Prostate gland (tissue), 2 donors: Measurements from ENCODE around the gene ZAP70.

ENCODE experiments used
- POLR2A ChIP-seq: fragments of 450-650 bp; IDR thresholded peaks from one replicate; pipeline ENCODE4 v1.6.1; 2016; ENCODE audit warnings: antibody characterized with exemption, mild to moderate bottlenecking
- TF ChIP-seq, protein P1 (sequence below), 4 experiments: fragments of 200-600 bp in 2 of 4; fragments of 450-650 bp in 2 of 4; sonication (generic) in 2 of 4; IDR thresholded peaks; 1 replicate in 3 of 4; 2 replicates in 1 of 4; pipeline ENCODE4 v1.5.1; 2016 to 2019; ENCODE audit warnings: antibody characterized with exemption in 4 of 4, mild to moderate bottlenecking in 2 of 4, moderate library complexity in 2 of 4

DNA sequence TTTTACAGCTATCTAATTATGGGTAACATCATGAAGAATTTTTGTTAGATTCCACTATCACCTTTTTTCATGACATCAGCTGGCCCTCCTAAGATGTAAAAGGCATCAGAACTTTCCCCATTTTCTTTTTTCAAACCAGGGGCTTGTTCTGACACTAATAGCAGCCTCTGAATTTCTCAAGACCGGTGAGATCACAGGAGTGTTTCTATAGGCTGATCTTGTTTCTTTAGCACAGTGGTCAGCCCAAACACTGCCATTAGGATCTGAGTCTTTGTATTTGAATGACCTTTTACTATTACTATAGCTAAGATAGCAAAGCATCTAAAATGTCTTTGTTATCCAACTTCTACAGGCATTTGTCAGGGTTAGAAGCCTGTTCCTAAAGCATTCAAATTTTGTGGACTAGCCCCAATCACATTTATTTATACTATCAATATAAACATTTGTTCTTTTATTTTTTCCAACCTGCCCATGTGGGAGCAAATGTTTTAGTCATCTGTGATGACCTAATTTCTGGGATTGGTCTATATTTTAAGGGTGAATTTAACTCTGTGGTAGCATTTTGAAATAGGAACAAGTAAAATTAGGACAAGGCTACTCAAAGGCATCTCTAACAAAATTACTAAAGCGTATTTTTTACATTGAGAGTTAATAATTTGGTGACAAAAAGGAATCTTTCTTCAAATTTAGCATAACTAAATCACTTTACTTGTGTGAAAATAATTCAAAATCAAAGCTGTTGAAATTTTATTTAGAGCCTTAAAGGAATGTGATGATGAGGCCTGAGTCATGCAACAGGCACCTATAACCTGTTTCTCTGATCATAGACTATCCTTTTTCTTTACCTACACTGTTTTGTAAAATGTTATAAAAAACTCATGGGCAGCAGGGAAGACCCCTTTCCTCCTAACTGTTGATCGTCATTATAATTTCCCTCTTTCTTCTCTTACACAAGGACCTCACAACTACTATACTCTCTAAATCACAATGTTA, 39.3 kb downstream of the ZAP70 start:
- TF ChIP-seq POLR2A, result no peak
- TF ChIP-seq, protein P1, sequence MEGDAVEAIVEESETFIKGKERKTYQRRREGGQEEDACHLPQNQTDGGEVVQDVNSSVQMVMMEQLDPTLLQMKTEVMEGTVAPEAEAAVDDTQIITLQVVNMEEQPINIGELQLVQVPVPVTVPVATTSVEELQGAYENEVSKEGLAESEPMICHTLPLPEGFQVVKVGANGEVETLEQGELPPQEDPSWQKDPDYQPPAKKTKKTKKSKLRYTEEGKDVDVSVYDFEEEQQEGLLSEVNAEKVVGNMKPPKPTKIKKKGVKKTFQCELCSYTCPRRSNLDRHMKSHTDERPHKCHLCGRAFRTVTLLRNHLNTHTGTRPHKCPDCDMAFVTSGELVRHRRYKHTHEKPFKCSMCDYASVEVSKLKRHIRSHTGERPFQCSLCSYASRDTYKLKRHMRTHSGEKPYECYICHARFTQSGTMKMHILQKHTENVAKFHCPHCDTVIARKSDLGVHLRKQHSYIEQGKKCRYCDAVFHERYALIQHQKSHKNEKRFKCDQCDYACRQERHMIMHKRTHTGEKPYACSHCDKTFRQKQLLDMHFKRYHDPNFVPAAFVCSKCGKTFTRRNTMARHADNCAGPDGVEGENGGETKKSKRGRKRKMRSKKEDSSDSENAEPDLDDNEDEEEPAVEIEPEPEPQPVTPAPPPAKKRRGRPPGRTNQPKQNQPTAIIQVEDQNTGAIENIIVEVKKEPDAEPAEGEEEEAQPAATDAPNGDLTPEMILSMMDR (IDR thresholded peaks at IDR 0.05), result no peak
